ENCODE data around the gene ATP2A1.
A peak's percentile ranks its signal among the peaks of the same experiment; 100 is the strongest.
"Not testable (repeated sequence)": the region's sequence is repeated elsewhere in the genome, so short reads cannot be mapped to it uniquely, and the experiment has no call there.

The ATP2A1 gene

DNA sequence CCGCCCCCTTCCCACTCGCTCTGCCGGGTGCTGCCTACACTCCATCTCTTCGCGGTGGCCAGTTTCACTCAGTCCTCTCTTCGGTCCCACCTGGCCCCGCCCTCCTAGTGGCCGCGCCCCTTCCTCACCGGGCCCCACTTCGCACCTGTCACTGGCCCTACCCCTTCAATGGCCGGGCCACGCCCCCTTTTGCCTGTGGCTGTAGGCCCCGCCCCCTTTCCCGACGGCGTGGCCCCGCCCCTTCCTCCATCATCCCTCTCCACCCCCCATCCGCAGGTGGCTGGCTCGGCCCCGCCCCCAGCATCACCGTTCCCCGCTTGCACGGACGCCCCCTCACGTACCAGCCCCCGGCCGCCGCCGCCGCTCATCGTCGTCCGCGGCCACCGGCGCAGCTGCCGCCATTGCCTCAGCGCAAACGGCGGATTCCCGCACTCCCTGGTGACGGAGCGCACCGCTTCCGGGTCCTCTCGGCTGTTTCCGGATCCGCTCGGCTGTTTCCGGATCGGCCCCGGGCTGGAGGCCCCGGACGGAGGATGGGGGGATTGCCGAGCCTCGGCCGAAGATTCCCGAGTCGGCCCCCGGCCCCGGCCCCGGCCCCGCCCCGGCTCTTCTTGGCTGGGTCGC is 46.6 kb downstream of the ATP2A1 start, which contains the start of gene RABEP2:
Gene RABEP2, minus strand, starts transcription at position 477 of the 624 bp plus-strand sequence. Its CDS starts 75 bp downstream, at position 402.
- no peaks in the 10 kb centered on the region for H3K27me3 ChIP-seq (ENCODE audit: insufficient read depth, low read length)
- H3K4me3 ChIP-seq (ENCODE audit: low read depth, low read length, poor library complexity, severe bottlenecking) = peak within 1 kb of the TSS; percentile 76
- H3K27ac ChIP-seq (ENCODE audit: low read depth, low read length, poor library complexity, severe bottlenecking) = peak within 1 kb of the TSS; percentile 96
- H3K9ac ChIP-seq (ENCODE audit: low read length) = peak within 1 kb of the TSS; percentile 94
- no peaks in the 10 kb centered on the region for H3K79me2 ChIP-seq (ENCODE audit: insufficient read depth, low read length)
- H3F3A ChIP-seq (ENCODE audit: insufficient read depth, low read length) = peaks cover 3% of the 10 kb centered on the region; the same call in 1 of the 2 replicates
- TF ChIP-seq CTCF (IDR thresholded peaks at IDR 0.05; ENCODE audit: low read length) (no peak), EZH2 (IDR thresholded peaks at IDR 0.05; ENCODE audit: borderline replicate concordance, low read length) (no peak)
- peaks cover 22% of the 10 kb centered on the region for H3K4me1 ChIP-seq (ENCODE audit: insufficient read depth, low read length, severe bottlenecking)
- no peaks in the 10 kb centered on the region for H4K20me1 ChIP-seq (ENCODE audit: insufficient read depth, low read length)
- H3K4me2 ChIP-seq (ENCODE audit: low read length) = peak within 1 kb of the TSS; percentile 86
- no peak within 1 kb of the TSS for H2AFZ ChIP-seq (ENCODE audit: low read length)
- H3K36me3 ChIP-seq (ENCODE audit: insufficient read depth, low read length) = peaks cover 14% of the 10 kb centered on the region
- H3K9me3 ChIP-seq (ENCODE audit: low read length) = no peaks in the 10 kb centered on the region
- H3K9me2 ChIP-seq (ENCODE audit: low read depth, low read length) = no peaks in the 10 kb centered on the region

GRCh38 chr16:28925386-28926228 is 47.3 kb downstream of the ATP2A1 start:
- H3F3A ChIP-seq (ENCODE audit: insufficient read depth, low read length) = peaks cover 3% of the 10 kb centered on the region; the same call in 1 of the 2 replicates
- no peaks in the 10 kb centered on the region for H3K27me3 ChIP-seq (ENCODE audit: insufficient read depth, low read length)
- no peaks in the 10 kb centered on the region for H3K9me3 ChIP-seq (ENCODE audit: low read length)
- peak overlapping the region; percentile 94 for H3K9ac ChIP-seq (ENCODE audit: low read length)
- H3K36me3 ChIP-seq (ENCODE audit: insufficient read depth, low read length) = peaks cover 13% of the 10 kb centered on the region
- H3K4me3 ChIP-seq (ENCODE audit: low read depth, low read length, poor library complexity, severe bottlenecking) = peak overlapping the region; percentile 76
- no peak overlapping the region for H2AFZ ChIP-seq (ENCODE audit: low read length)
- peak overlapping the region; percentile 86 for H3K4me2 ChIP-seq (ENCODE audit: low read length)
- H3K79me2 ChIP-seq (ENCODE audit: insufficient read depth, low read length) = no peaks in the 10 kb centered on the region
- H3K27ac ChIP-seq (ENCODE audit: low read depth, low read length, poor library complexity, severe bottlenecking) = peak overlapping the region; percentile 96
- TF ChIP-seq EZH2 (IDR thresholded peaks at IDR 0.05; ENCODE audit: borderline replicate concordance, low read length) = no peak
- peaks cover 27% of the 10 kb centered on the region for H3K4me1 ChIP-seq (ENCODE audit: insufficient read depth, low read length, severe bottlenecking)
- no peaks in the 10 kb centered on the region for H3K9me2 ChIP-seq (ENCODE audit: low read depth, low read length)
- H4K20me1 ChIP-seq (ENCODE audit: insufficient read depth, low read length) = no peaks in the 10 kb centered on the region

DNA sequence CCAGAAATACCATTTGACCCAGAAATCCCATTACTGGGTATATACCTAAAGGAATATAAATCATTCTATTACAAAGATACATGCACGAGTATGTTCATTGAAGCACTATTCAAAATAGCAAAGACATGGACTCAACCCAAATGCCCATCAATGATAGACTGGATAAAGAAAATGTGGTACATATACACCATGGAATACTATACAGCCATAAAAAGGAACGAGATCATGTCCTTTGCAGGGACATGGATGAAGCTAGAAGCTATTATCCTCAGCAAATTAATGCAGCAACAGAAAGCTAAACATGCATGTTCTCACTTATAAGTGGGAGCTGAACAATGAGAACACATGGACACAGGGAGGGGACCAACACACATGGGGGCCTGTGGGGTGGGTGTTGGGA is 48.0 kb downstream of the ATP2A1 start:
- H3K4me1 ChIP-seq (ENCODE audit: insufficient read depth, low read length, severe bottlenecking) = peaks cover 34% of the 10 kb centered on the region
- not testable (repeated sequence) for H4K20me1 ChIP-seq (ENCODE audit: insufficient read depth, low read length); H3K27me3 ChIP-seq (ENCODE audit: insufficient read depth, low read length); H3K9ac ChIP-seq (ENCODE audit: low read length); H3F3A ChIP-seq (ENCODE audit: insufficient read depth, low read length); H3K9me3 ChIP-seq (ENCODE audit: low read length); H3K79me2 ChIP-seq (ENCODE audit: insufficient read depth, low read length); H3K36me3 ChIP-seq (ENCODE audit: insufficient read depth, low read length); H2AFZ ChIP-seq (ENCODE audit: low read length); H3K9me2 ChIP-seq (ENCODE audit: low read depth, low read length)
- peak overlapping the region; percentile 76 for H3K4me3 ChIP-seq (ENCODE audit: low read depth, low read length, poor library complexity, severe bottlenecking)
- peak overlapping the region; percentile 96 for H3K27ac ChIP-seq (ENCODE audit: low read depth, low read length, poor library complexity, severe bottlenecking)
- peak overlapping the region; percentile 86; the same call in 1 of the 2 replicates for H3K4me2 ChIP-seq (ENCODE audit: low read length)

DNA sequence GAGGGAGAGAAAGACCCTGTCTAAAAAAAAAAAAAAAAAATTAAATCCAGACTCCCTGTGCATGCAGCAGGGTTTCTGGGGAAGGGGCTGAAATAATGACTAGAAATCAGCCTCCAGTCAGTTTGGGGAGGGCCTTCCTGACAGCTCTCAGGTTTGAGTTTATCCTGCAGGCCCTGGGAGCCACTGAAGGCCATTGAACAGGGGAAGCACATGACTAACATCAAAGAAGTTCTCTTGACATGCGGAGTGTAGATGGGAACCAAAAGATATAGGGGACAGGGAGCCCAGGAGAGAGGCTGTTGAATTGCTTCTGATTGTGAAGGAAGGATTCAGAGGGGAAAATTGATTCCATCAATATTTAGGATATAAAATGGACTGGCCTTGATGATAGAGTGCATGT is 49.5 kb downstream of the ATP2A1 start:
- peaks cover 5% of the 10 kb centered on the region for H3K36me3 ChIP-seq (ENCODE audit: insufficient read depth, low read length)
- H2AFZ ChIP-seq (ENCODE audit: low read length) = no peak overlapping the region
- H3K4me1 ChIP-seq (ENCODE audit: insufficient read depth, low read length, severe bottlenecking) = peaks cover 49% of the 10 kb centered on the region
- H3K9me3 ChIP-seq (ENCODE audit: low read length) = no peaks in the 10 kb centered on the region
- H4K20me1 ChIP-seq (ENCODE audit: insufficient read depth, low read length) = no peaks in the 10 kb centered on the region
- H3K27ac ChIP-seq (ENCODE audit: low read depth, low read length, poor library complexity, severe bottlenecking) = peak overlapping the region; percentile 17
- no peaks in the 10 kb centered on the region for H3K27me3 ChIP-seq (ENCODE audit: insufficient read depth, low read length)
- TF ChIP-seq CTCF (IDR thresholded peaks at IDR 0.05; ENCODE audit: low read length) = no peak
- TF ChIP-seq EZH2 (IDR thresholded peaks at IDR 0.05; ENCODE audit: borderline replicate concordance, low read length) = no peak
- H3K9ac ChIP-seq (ENCODE audit: low read length) = no peak overlapping the region
- H3K79me2 ChIP-seq (ENCODE audit: insufficient read depth, low read length) = peaks cover 5% of the 10 kb centered on the region; the same call in 1 of the 2 replicates
- no peaks in the 10 kb centered on the region for H3K9me2 ChIP-seq (ENCODE audit: low read depth, low read length)
- peaks cover 8% of the 10 kb centered on the region for H3F3A ChIP-seq (ENCODE audit: insufficient read depth, low read length)
- H3K4me3 ChIP-seq (ENCODE audit: low read depth, low read length, poor library complexity, severe bottlenecking) = no peak overlapping the region
- H3K4me2 ChIP-seq (ENCODE audit: low read length) = no peak overlapping the region
